KMS-11 (cell line): ENCODE data around the gene SHTN1.

Source experiments
- H2AFZ ChIP-seq: fragments of 200-600 bp; sonication (generic); 2 replicates; pipeline ENCODE4 v1.6.1; 2016; ENCODE audit warnings: antibody characterized with exemption, mixed run types, low read depth
- H3K27ac ChIP-seq: fragments of 200-600 bp; sonication (generic); 2 replicates; pipeline ENCODE4 v1.6.1; 2016; ENCODE audit warnings: mild to moderate bottlenecking, mixed run types
- H3K27me3 ChIP-seq: fragments of 200-600 bp; sonication (generic); 2 replicates; pipeline ENCODE4 v1.6.1; 2017; ENCODE audit warnings: mild to moderate bottlenecking, low read depth, mixed run types, moderate library complexity; ENCODE audit not compliant: insufficient read depth
- H3K36me3 ChIP-seq: fragments of 200-600 bp; sonication (generic); 2 replicates; pipeline ENCODE4 v1.6.1; 2017; ENCODE audit warnings: mild to moderate bottlenecking, mixed run types; ENCODE audit not compliant: insufficient read depth
- H3K4me1 ChIP-seq: fragments of 200-600 bp; sonication (generic); 2 replicates; pipeline ENCODE4 v1.6.1; 2016; ENCODE audit warnings: mild to moderate bottlenecking, low read depth, mixed run types; ENCODE audit not compliant: poor library complexity, severe bottlenecking
- H3K4me2 ChIP-seq: fragments of 200-600 bp; sonication (generic); 2 replicates; pipeline ENCODE4 v1.7.0; 2016; ENCODE audit warnings: mild to moderate bottlenecking, mixed run types
- H3K4me3 ChIP-seq: fragments of 200-600 bp; sonication (generic); IDR thresholded peaks from 2 replicates; pipeline ENCODE4 v1.6.1; 2017; ENCODE audit warnings: low read depth, low read length, mixed read lengths; ENCODE audit not compliant: insufficient read depth
- H3K79me2 ChIP-seq: fragments of 200-600 bp; sonication (generic); 2 replicates; pipeline ENCODE4 v1.6.1; 2016; ENCODE audit warnings: low read depth, mixed run types; ENCODE audit not compliant: insufficient read depth
- H3K9ac ChIP-seq: fragments of 200-600 bp; sonication (generic); 2 replicates; pipeline ENCODE4 v1.6.1; 2016; ENCODE audit warnings: mild to moderate bottlenecking, mixed run types
- H4K20me1 ChIP-seq: fragments of 200-600 bp; sonication (generic); 2 replicates; pipeline ENCODE4 v1.6.1; 2016; ENCODE audit warnings: mild to moderate bottlenecking, mixed run types; ENCODE audit not compliant: insufficient read depth
- CTCF ChIP-seq: fragments of 200-600 bp; sonication (generic); conservative IDR thresholded peaks from 2 replicates; pipeline ENCODE4 v1.6.1; 2017; ENCODE audit warnings: low read depth, mild to moderate bottlenecking, antibody characterized with exemption, low read length, moderate library complexity, mixed read lengths

The SHTN1 gene

GRCh38 chr10:116852246-116852645, 152.7 kb downstream of the SHTN1 start:
- H3K9ac ChIP-seq, result no peak overlapping the region
- TF ChIP-seq CTCF, result no peak
- H3K36me3 ChIP-seq, result no peaks in the 10 kb centered on the region
- H3K4me2 ChIP-seq, result no peak overlapping the region
- H3K4me3 ChIP-seq, result no peak overlapping the region
- no peaks in the 10 kb centered on the region for H4K20me1 ChIP-seq
- H2AFZ ChIP-seq, result no peak overlapping the region
- no peaks in the 10 kb centered on the region for H3K4me1 ChIP-seq
- H3K27ac ChIP-seq, result no peak overlapping the region
- H3K79me2 ChIP-seq, result no peaks in the 10 kb centered on the region
- no peaks in the 10 kb centered on the region for H3K27me3 ChIP-seq

- Histone ChIP-seq H3K27ac (no peak overlapping the region), H3K27me3 (no peaks in the 10 kb centered on the region), H3K4me2 (no peak overlapping the region), H3K36me3 (no peaks in the 10 kb centered on the region), H3K9ac (no peak overlapping the region), H4K20me1 (no peaks in the 10 kb centered on the region), H3K4me3 (no peak overlapping the region), H2AFZ (no peak overlapping the region), H3K4me1 (no peaks in the 10 kb centered on the region), H3K79me2 (no peaks in the 10 kb centered on the region)
- TF ChIP-seq CTCF, result no peak
These were observed 154.9 kb downstream of the SHTN1 start for GRCh38 chr10:116850058-116850611.

- no peak within 1 kb of the TSS for H3K4me2 ChIP-seq
- H3K9ac ChIP-seq, result no peak within 1 kb of the TSS
- H3K4me1 ChIP-seq, result no peaks in the 10 kb centered on the region
- H3K27ac ChIP-seq, result no peak within 1 kb of the TSS
- H4K20me1 ChIP-seq, result no peaks in the 10 kb centered on the region
- no peaks in the 10 kb centered on the region for H3K79me2 ChIP-seq
- H2AFZ ChIP-seq, result no peak within 1 kb of the TSS
- TF ChIP-seq CTCF, result no peak
- H3K27me3 ChIP-seq, result no peaks in the 10 kb centered on the region
- no peak within 1 kb of the TSS for H3K4me3 ChIP-seq
- no peaks in the 10 kb centered on the region for H3K36me3 ChIP-seq
These were observed 155.5 kb downstream of the SHTN1 start, which contains the start of gene ENO4 for GRCh38 chr10:116849248-116850057. Gene ENO4, plus strand, starts transcription at chr10:116849499. Its CDS starts 68 bp downstream, at chr10:116849567.

- H3K4me2 ChIP-seq, result no peak overlapping the region
- no peaks in the 10 kb centered on the region for H4K20me1 ChIP-seq
- H3K79me2 ChIP-seq, result no peaks in the 10 kb centered on the region
- H2AFZ ChIP-seq, result no peak overlapping the region
- no peak overlapping the region for H3K27ac ChIP-seq
- no peak for TF ChIP-seq CTCF
- no peaks in the 10 kb centered on the region for H3K27me3 ChIP-seq
- no peak overlapping the region for H3K9ac ChIP-seq
- H3K36me3 ChIP-seq, result no peaks in the 10 kb centered on the region
- H3K4me3 ChIP-seq, result no peak overlapping the region
- H3K4me1 ChIP-seq, result no peaks in the 10 kb centered on the region
These were observed 156.1 kb downstream of the SHTN1 start for GRCh38 chr10:116848944-116849247.
